HEK293 (cell line): ENCODE results near the gene SHLD2.
"Not testable (repeated sequence)": the region's sequence is repeated elsewhere in the genome, so short reads cannot be mapped to it uniquely, and the experiment has no call there.

ENCODE experiments used
- CTCF ChIP-seq: fragments of 450-650 bp; formaldehyde crosslinking; IDR thresholded peaks from 2 replicates; pipeline ENCODE4 v1.5.1; 2016; ENCODE audit warnings: missing biosample characterization, missing genetic modification characterization
- ELK4 ChIP-seq: IDR thresholded peaks from 2 replicates; pipeline ENCODE4 v1.6.1; 2011; ENCODE audit warnings: mild to moderate bottlenecking, low read depth, low read length, borderline replicate concordance
- MYNN ChIP-seq: fragments of 450-650 bp; formaldehyde crosslinking; IDR thresholded peaks from 2 replicates; pipeline ENCODE4 v1.5.1; 2016; ENCODE audit warnings: missing biosample characterization, missing genetic modification characterization, borderline replicate concordance
- ZBTB7A ChIP-seq: fragments of 450-650 bp; formaldehyde crosslinking; IDR thresholded peaks from 2 replicates; pipeline ENCODE4 v1.5.1; 2016; ENCODE audit warnings: low read depth, missing biosample characterization, missing genetic modification characterization
- ZNF341 ChIP-seq: fragments of 450-650 bp; formaldehyde crosslinking; IDR thresholded peaks from 2 replicates; pipeline ENCODE4; 2016; ENCODE audit warnings: low read depth, missing biosample characterization, missing genetic modification characterization
- ZNF600 ChIP-seq: fragments of 450-650 bp; formaldehyde crosslinking; IDR thresholded peaks from 2 replicates; pipeline ENCODE4 v1.5.1; 2016; ENCODE audit warnings: missing biosample characterization, missing genetic modification characterization
- ZNF626 ChIP-seq: fragments of 450-650 bp; sonication (Bioruptor Pico); formaldehyde crosslinking; IDR thresholded peaks from 2 replicates; pipeline ENCODE4 v1.5.1; 2018; ENCODE audit warnings: missing biosample characterization, missing genetic modification characterization, inconsistent platforms
- ZNF843 ChIP-seq: fragments of 450-650 bp; formaldehyde crosslinking; IDR thresholded peaks from 2 replicates; pipeline ENCODE4 v1.5.1; 2016; ENCODE audit warnings: missing biosample characterization, missing genetic modification characterization
- TF ChIP-seq, protein P1 (sequence below): fragments of 450-650 bp; formaldehyde crosslinking; IDR thresholded peaks from 2 replicates; pipeline ENCODE4 v1.5.1; 2016; ENCODE audit warnings: missing biosample characterization, missing genetic modification characterization

- not testable (repeated sequence) for TF ChIP-seq CTCF; ZBTB7A; ELK4; MYNN (tag by site-specific recombination); ZNF843 (tag by site-specific recombination); ZNF341; ZNF626; ZNF600 (tag by site-specific recombination)
- TF ChIP-seq, protein P1, sequence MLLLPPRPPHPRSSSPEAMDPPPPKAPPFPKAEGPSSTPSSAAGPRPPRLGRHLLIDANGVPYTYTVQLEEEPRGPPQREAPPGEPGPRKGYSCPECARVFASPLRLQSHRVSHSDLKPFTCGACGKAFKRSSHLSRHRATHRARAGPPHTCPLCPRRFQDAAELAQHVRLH, result not testable (repeated sequence)
Measured at GRCh38 chr10:87225148-87225547, 130.1 kb downstream of the SHLD2 start, which contains the start of gene NUTM2A.
